Activated CD4-positive, alpha-beta T cell treated with anti-CD3 and anti-CD28 coated beads, Interleukin-2, amount 50 U/mL, for 24 hours (primary cell): Measurements from ENCODE around the gene CELF4.

Experiments used
- DNase-seq, 2 donors: peaks; one replicate each; pipeline ENCODE4 v3.0.0-alpha.2; 2020; ENCODE audit warnings: low read depth in 1 of 2, low spot score in 1 of 2

The CELF4 gene

GRCh38 chr18:37395631-37396030 is 170.0 kb downstream of the CELF4 start:
- DNase-seq: no peak

- DNase-seq: no peak
These were observed 170.5 kb downstream of the CELF4 start for GRCh38 chr18:37395138-37395537.

- DNase-seq: no peak
These were observed 171.0 kb downstream of the CELF4 start for GRCh38 chr18:37394610-37394965.

- DNase-seq: no peak
These were observed 171.5 kb downstream of the CELF4 start for GRCh38 chr18:37393945-37394609.

GRCh38 chr18:37393221-37393827 is 172.3 kb downstream of the CELF4 start:
- no peak for DNase-seq

- no peak for DNase-seq
These were observed 172.9 kb downstream of the CELF4 start for GRCh38 chr18:37392648-37393047.

- no peak for DNase-seq
These were observed 173.7 kb downstream of the CELF4 start for GRCh38 chr18:37391698-37392548.

- DNase-seq: no peak
These were observed 174.4 kb downstream of the CELF4 start for GRCh38 chr18:37391156-37391555.

GRCh38 chr18:37390687-37391086 is 174.9 kb downstream of the CELF4 start:
- no peak for DNase-seq

- DNase-seq: no peak
These were observed 175.8 kb downstream of the CELF4 start for GRCh38 chr18:37389684-37390368.

- no peak for DNase-seq
These were observed 176.6 kb downstream of the CELF4 start for GRCh38 chr18:37389041-37389440.

GRCh38 chr18:37388413-37388812 is 177.2 kb downstream of the CELF4 start:
- no peak for DNase-seq

GRCh38 chr18:37385846-37386778 is 179.5 kb downstream of the CELF4 start:
- DNase-seq: peak in 1 of 2 donors; percentile 11

GRCh38 chr18:37383846-37384595 is 181.6 kb downstream of the CELF4 start:
- no peak for DNase-seq

- DNase-seq: no peak
These were observed 182.4 kb downstream of the CELF4 start for GRCh38 chr18:37383036-37383785.

GRCh38 chr18:37381554-37381953 is 184.0 kb downstream of the CELF4 start:
- no peak for DNase-seq

GRCh38 chr18:37380546-37381110 is 185.0 kb downstream of the CELF4 start:
- no peak for DNase-seq

GRCh38 chr18:37378336-37379010 is 187.1 kb downstream of the CELF4 start:
- DNase-seq: no peak
